Measurements from ENCODE around the gene MTSS2.

Gene MTSS2

DNA sequence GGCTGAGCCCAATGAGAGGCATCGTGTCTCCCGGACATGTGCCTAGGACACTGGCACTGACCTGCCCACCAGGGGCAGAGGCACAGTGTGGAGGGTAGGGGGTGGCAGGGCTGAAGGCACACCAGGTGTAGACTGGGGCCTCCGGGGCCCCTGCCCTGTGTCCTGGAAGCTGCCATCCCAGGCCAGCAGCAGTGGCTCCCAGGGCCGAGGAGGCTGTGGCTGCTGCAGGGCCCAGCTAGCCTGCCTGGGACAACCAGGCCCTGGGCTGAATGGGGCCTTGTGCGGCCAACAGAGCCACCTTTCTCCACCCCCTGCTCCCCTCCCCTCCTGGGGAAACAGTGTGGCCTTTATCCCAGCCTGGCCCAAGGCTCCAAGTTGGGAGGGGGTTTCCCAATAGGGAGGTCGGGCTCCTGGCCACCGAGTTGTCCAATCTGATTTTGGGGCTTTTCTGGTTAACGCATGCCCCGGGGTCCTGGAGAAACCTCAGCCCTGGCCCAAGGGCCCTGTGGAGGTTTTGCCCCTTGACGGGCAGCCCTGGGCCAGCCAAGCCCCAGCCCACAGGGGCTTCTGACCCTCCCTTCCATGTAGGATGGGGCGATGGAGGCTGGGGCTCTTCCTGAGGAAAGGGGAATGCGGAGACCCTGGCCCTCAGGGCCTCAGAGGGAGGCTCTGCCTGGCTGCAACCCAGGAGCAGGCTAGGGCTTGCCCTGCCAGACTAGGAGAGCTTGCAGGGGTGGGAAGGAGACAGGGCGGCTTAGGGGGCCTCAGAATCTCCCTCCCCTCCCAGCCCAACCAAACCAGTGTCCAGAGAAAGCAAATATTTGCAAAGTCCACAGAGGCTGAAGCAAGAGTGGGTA lies 4.2 kb downstream of the MTSS2 start:
- no peak overlapping the region for H3K4me3 ChIP-seq (ENCODE audit: low read depth, low read length)
- no peak for DNase-seq (ENCODE audit: low read depth)
- TF ChIP-seq CTCF (IDR thresholded peaks at IDR 0.05; ENCODE audit: insufficient read depth, low read depth, low read length, missing control alignments): no peak

- no peak overlapping the region for H3K4me3 ChIP-seq (ENCODE audit: low read depth, low read length)
- TF ChIP-seq CTCF (IDR thresholded peaks at IDR 0.05; ENCODE audit: insufficient read depth, low read depth, low read length, missing control alignments): no peak
- DNase-seq (ENCODE audit: low read depth): no peak
These were observed 5.1 kb downstream of the MTSS2 start for GRCh38 chr16:70680495-70681381.

DNA sequence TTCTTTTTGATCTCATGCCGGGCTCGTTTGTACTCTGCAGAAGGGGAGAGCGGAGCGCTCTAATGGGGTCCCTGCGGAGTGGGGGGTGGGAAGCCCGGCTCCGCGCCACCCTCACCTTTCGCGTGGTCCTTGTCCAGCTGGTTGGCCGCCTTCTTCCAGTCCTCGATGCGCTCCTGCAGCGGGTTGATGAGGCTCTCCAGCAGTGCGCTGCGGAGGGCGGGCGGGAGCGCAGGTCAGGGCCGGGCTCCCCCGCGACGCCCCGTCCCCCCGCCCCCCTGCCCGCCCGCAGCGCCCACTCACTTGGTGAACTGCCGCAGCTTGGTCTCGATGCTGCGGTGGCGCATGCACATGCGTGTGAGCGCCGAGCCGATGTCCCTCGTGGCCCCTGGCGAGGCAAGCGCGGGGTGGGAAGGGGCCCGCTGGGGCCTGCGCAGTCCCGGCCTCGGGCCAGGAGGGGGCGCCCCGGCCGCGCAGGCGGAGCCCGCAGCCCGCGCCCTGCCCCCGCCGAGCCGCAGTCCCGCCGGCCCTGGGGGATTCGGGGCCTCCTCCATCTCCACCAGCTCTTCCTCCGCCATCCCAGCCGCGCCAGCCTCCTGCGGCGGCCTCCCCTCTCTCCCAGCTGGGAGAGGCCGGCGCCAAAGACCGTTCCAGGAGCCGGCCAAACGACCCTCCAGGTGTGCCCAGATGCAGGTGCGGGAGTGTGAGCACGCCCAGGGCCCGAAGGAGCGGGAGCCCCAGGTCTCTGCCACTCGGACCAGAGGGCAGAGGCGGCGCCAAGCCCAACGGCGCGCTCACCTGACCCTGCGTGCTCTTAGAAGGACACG lies 6.0 kb downstream of the MTSS2 start:
- DNase-seq (ENCODE audit: low read depth): no peak
- H3K4me3 ChIP-seq (ENCODE audit: low read depth, low read length): no peak overlapping the region
- peak; percentile 46 for TF ChIP-seq CTCF (IDR thresholded peaks at IDR 0.05; ENCODE audit: insufficient read depth, low read depth, low read length, missing control alignments)

- no peak for DNase-seq (ENCODE audit: low read depth)
- TF ChIP-seq CTCF (IDR thresholded peaks at IDR 0.05; ENCODE audit: insufficient read depth, low read depth, low read length, missing control alignments): no peak
- no peak overlapping the region for H3K4me3 ChIP-seq (ENCODE audit: low read depth, low read length)
These were observed 6.8 kb downstream of the MTSS2 start for GRCh38 chr16:70678898-70679670.

DNA sequence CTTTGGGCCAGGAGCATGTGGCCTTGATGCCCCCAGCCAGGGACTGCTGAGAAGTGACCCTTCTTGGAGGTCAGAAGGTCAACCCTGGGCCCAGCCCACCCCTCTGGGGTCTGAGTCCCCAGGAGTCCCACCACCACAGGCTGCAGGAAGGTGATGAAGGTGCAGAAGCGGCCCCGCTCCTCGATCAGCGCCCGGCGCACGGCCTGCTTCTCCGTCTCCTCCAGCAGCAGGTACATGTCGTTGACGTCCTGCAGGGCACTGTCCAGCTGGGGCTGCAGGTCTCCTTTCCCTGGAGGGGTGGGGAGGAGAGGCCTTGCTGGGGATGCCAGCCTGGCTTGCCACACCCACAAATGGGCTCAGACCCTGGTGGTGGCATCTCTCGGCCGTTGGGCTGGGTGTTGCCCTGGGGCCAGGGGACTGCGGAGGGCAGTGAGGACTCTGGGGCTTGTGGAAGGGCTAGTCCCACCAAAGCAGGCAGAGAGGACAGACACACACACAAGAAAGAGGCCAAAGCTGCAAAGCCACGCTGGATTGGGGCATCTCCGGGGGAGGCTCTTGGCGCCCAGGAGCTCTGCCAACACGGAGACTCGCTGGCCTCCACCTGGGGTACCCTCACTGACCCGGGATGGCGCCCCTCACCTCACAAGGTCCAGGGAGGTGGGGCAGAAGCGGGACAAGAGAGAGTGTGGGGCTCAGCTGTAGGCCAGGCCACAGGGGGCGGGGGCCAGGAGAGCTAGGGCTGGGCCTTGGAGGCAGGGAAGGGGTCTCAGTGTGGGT lies 7.5 kb downstream of the MTSS2 start:
- no peak for TF ChIP-seq CTCF (IDR thresholded peaks at IDR 0.05; ENCODE audit: insufficient read depth, low read depth, low read length, missing control alignments)
- H3K4me3 ChIP-seq (ENCODE audit: low read depth, low read length): no peak overlapping the region
- DNase-seq (ENCODE audit: low read depth): no peak
